Stromal cell of bone marrow (primary cell): ENCODE measurements around the gene OR10J4.
"Not testable (repeated sequence)": the region's sequence is repeated elsewhere in the genome, so short reads cannot be mapped to it uniquely, and the experiment has no call there.

Experiments used
- DNase-seq: peaks from one replicate; pipeline ENCODE4 v3.0.0-alpha.2; 2012; ENCODE audit warnings: low read depth

OR10J4 gene

DNA sequence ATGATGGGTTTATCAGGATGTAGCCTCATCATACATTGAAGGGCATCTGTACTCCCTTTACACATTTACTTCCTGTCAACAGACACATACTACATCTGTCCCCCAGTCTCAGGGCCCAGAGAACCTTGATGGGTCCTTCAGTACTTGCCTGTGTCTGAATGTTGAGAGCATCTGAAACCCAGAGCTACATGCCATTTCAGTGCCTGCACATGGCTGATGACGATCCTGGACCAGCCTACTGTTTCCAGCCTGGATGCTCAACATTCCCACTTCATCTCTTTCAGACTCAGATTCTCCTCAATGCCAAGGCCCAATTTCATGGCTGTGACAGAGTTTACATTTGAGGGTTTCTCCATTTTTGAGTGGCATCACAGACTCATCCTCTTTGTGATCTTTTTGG, at the start of gene OR10J4:
TSS of gene OR10J4 (plus strand) at position 301 of the 400 bp plus-strand sequence.
- no peak for DNase-seq

DNA sequence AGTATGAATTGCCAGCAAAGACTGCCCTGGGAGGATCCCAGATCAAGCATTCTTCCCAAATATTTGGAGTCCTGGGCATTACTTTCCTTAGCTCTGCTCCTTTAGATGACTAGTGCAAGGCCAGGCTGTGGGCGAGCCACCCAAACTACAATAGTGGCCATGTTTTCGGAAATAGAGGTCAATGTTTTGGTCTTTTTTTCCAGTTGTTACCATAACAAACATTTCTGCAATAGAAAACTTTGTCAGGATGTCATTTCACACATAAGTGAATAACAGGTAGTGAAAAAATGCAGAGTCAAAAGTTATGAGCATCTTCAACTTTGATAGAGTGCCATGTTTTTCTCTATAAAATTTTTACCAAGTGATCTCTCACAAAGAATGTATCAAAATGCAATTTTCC, 25.2 kb upstream of the OR10J4 start:
- no peak for DNase-seq

DNA sequence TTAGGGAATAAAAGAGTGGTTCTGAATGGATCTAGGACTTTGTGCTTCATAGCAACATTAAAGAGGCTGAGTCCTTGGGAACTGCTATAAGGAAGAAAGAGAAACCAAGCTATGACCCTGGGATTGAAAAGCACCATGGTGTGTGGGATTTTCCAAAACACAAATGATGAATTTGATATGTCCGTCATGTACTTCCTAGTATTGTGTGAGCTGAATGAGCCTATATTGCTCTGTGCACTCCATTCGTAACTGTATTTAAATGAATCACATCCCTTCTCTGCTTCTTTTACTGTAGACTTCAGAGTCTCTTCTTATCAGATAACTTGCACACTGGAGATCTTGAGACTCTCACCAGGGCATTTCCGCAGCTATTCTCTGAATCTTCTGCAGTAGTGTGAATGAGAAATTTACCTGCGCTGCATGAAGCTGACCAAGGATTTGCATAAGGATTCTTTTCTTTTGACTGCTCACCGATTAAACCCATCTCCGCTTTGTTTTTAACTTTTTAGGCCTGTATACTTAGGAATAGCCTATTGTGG, 23.1 kb upstream of the OR10J4 start:
- DNase-seq, result no peak

DNA sequence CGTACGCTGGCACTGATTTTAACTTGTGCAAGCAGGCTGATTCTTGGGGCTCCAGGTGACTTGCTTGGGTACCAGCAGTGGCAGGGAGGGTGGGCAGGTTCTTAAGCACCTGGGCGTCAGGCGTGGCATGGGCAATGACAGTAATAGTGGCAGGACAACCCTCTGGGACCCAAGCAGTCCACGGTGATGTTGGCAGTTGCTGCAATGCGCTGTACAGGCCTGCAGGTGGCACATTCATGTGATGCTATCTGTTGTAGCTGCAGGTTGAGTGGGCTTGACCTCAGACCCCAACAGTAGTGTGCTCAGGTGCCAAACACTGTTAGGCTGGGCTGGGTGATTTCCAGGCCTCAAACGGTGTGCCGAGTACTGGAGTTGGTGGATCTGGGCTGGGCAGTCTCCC, 10.2 kb upstream of the OR10J4 start:
- DNase-seq, result no peak

DNA sequence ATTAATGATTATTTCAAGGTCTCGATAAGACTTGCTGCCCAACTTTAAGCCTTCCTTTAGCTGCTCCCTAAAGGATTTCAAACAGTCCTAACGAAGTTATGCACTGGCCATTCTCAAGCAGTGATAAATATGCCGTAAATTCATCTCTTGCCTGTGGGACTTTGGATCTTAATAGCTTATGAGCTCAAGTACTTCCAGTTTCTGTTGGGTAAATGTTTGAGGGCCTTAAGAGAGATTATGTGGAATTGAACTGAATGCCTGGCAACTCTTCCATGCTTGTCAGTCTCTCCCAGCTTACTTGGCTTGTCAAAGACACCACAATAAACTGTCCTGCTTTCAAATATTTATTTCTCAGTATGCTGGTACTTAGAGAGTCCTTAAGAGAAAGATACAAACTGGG, 3.5 kb upstream of the OR10J4 start:
- DNase-seq, result no peak

DNA sequence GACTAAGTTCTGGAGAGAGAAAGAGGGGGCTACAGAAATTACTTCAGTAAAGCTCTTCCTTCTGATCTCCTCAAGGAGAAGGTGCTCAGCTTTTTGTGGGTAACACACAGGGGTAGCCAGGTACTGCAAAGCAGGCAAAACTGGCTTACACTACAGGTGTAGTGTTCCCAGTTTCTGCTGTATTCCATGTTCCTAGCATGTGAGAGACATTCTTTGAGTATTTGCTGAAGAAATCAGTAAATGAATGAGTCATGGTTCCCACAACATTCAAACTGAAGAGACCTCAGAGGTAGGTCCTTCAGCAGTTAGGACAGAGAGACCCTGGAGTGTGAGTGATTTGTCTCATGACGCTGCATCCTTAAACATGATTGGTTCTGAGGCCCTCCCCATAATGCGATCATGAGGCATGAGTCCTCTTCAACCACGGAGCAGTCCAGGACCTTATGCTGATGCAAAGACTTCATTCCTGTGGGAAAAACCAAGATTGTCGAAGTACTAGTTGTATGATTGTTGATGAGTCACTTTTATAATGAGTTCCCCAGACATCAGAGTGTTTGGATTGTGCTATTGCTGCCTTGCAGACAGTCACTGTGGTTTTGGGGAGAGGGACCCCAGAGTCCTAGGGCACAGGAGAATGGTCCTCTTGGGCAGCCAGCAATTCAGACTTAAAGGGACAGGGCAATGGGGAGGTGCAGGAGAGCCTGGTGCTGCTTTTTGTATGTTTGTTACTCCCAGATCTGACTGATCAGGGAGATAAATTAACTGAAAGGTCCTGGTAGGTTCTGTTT, 2.7 kb upstream of the OR10J4 start:
- DNase-seq, result peak; percentile 65

DNA sequence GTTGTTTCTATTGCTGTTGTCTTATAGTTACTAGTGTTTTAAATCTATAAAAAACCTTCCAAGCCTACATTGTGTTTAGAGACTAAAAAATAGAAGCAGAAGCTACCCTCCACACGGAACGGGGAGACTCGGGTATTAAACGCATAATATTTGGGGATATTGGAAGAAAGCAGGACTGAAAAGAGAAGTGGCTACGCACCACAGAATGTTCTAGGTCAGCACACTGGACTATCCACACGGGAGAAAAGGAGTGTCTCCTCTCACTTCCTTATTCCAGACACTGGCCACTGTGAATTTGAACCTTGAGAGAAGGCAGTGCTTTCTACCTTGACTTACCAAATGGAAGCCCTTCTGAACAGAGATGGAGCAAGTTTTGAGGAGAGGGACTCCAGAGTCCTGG, 1.0 kb upstream of the OR10J4 start:
- no peak for DNase-seq

DNA sequence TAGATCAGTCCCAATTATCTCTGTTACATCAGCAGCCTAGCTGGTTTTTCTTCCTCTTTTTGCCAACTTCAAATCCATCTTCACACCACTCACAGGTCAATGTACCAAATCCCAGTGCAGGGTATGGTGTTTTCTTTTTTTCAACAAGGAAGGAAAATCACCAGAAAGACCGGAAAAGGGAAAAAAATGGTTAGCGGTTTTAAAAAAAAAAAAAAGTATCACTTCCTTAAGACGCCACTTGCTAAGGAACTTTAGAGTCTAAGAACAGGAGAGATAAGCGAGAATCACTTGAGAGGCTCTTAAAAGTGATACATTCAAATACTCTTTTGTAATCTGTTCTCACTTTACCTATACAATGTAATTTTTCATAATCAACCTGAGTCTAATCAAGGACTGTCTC, 4.5 kb downstream of the OR10J4 start:
- no peak for DNase-seq

DNA sequence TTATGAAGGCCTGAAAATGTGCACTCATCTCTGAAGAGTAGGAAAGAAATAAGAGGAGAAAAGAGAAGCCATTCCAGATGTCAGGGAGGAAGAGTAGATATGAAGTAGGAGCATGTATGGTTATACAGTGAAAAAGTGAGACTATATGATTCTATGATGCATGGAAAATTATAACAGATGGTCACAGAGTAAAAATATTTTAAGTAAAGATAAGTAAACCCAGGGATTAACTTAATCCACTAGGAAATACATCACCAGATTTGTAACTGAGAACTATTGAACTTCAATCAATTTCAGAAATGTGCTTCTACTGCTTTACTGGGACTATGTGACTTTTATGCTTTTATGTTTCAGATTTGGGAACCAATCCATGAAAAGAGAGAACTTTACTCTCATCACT, 7.4 kb downstream of the OR10J4 start, which contains the start of gene OR10J1:
TSS of gene OR10J1 (plus strand) at position 301 of the 400 bp plus-strand sequence. CDS start at position 371, 70 bp downstream.
- no peak for DNase-seq

DNA sequence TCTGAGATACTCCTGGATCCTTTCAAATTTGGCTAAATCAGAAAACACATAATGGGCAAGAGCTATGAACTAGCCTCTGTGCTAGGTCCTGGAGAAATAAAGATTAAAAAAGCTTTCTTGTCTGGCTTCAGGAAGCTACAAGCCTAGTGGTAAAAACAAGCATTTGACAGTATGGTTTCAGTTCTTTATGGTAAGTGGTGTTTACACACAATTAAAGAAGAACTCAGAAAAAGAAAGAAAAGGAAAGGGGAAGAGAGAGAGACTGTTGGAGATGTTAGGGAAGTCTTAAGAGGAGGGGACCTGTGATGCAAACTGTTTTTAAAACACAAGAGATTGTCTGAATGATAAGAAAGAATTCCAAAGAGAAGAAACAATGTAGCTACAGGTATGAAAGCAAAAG, 9.4 kb downstream of the OR10J4 start:
- no peak for DNase-seq

DNA sequence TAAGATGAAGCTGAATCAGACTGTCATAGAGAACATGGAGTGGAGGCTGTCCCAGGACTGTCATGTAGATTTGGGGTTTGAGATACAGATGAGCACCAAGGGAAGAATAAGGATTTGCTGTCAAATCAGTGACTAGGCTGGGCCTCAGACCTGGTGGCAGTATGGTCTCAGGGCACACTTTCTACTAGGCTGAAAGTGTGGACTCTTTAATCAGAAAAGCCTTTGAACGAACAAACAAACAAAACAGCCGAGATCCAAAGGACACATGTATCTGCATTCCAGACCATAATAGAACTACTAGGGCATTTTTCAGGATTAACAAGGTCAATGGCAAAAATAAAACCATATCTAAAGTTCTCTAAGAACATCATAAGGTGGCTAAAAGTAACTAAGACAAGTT, 10.4 kb downstream of the OR10J4 start:
- DNase-seq, result no peak

DNA sequence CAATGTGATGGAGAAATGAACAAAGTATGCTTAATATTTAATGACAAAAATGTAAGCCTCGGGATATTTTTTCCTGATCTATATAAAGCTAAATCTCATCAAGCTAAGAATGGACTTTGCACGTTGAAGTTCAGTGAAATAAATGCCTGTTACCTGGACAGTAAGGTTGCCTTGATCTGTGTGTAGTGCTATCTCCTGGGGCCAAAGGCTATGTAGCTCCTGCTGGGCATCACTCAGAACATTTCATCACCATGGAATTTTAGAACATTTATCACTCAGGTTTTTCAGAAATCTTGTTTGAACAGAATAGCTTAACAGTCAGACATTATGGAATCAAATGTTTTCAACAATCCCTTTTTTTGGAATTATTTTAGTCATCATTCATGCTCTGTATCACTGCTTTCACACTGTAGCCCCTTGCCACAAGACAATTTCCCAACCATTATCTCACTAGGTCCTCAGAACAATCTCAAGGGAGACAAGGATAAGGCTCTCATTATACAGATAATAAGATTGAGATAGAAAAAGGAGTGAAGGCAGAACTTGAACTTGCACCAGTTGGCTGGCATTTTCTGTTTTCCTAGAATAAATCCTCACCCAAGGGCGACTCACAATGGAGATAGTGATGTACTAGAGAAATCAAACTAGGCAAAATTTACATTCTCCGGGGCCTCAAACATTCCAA, 11.2 kb downstream of the OR10J4 start:
- DNase-seq, result no peak

DNA sequence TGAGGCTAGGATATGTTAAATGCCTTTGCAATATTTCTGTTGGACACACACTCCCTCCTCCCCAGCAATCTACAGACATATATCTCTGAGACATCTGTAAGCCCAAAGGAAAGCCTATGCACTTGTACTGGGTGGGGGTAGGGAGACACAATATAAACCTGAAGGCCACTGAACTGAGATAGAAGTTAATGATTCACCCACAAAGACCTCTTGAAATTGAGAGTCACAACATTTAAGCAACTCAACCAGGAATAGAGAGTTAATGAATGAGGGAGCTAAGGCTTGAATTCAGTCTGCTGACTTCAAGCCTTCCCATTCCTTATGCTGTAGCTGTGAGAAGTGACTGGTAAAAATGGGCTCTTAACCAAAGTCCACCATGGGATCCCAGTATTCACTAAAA, 12.5 kb downstream of the OR10J4 start:
- no peak for DNase-seq

DNA sequence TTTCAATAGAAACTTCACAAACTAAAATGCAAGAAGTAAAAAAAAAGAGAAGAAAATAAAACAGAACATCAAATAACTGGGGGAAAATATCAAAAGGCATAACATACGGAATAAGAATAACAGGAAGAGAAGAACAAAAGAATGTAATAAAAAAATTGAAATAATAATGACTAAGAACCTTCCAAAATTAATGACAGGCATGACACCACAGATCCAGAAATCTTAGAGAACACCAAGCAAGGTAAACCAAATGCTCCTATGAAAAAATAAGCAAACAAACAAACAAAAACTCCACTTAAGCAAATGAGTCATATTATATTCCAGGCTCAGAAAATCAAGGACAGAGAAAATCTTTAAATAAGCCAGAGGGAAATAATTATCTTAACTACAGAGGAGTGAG, 16.2 kb downstream of the OR10J4 start:
- no peak for DNase-seq

DNA sequence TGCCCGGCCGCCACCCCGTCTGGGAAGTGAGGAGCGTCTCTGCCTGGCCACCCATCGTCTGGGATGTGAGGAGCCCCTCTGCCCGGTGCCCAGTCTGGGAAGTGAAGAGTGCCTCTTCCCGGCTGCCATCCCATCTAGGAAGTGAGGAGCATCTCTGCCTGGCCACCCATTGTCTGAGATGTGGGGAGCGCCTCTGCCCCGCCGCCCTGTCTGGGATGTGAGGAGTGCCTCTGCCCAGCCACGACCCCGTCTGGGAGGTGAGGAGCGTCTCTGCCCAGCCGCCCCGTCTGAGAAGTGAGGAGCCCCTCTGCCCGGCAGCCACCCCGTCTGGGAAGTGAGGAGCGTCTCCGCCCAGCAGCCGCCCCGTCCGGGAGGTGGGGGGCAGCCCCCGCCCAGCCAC, 17.6 kb downstream of the OR10J4 start:
- not testable (repeated sequence) for DNase-seq

DNA sequence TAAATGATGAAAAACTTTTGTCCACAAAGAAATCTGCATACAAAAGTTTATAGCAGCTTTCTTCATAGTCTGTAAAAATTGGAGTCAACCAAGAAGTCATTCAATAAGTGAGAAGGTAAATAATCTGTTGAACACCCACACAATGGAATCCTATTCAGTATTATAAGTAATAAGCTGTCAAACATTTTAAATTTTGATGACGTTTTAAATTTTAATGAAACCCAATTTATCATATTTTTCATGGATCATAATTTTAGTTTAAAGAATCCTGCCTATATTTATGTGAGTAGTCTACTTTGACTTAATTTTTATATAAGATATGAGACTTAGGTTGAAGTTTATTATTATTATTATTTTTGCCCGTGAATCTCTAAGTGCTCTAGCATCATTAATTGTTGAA, 27.5 kb downstream of the OR10J4 start:
- DNase-seq, result no peak

DNA sequence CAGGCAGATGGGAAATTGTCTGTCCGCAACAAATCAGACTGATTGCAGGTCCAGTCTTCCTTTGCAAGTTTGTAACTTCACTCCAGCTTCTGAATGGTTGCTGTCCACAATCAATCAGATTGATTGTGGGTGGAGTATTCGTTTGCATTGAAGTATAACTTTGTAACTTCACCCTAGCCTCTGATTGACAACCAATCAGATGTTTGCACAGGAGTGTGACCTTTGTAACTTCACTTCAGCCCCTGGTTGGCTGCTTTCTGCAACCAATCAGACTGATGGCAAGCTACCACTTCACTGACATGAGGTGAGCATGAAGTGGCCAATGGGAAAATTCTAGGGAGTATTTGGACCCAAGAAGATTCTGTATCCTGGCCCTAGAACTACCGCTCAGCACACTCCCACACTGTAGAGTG, 33.2 kb downstream of the OR10J4 start:
- DNase-seq, result no peak

DNA sequence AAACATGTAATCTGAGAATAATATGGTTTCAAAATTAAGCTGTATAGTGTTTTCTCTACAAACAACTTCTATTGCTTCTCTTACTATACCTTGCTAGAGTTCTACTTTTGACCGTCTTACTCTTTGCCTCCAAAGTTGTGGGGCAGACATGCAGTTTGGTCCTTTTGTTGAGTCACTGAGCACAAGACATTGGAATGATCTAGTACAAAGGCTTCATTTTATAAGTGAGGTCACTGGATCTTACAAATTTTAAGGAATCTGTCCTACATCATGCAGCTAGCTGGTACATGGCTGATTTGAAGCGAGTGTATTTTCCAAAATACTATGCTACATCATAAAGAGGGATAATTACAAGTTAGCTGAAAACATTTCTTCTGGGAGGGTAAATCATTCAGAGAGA, 36.3 kb downstream of the OR10J4 start:
- no peak for DNase-seq

DNA sequence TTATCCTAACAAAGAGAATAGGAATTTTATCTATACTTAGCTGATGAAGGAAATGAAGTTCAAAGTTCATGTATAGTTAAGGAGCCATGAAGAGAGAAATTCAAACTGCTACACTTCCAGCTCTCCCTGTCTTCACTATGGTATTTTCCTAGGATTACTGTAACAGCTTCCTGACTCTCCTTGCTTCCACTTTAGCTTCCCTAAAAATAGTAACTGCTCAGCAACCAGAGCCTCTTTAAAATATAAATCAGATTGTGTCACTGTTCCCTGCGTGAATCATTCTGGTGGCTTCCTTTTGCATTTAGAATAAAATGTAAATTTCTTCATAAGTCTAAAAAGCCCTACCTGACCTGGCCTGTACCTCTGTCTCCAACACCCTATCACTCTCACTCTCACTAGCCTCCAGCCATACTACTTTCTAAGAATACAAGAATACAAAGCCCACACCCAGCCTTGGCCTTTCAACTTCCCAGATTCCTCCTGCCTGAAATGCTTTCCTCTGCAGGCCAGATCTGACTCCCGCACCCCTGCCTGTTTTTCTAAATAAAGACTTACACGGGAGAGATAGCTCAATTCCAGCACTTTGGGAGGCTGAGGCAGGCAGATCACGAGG, 38.0 kb downstream of the OR10J4 start:
- no peak for DNase-seq

DNA sequence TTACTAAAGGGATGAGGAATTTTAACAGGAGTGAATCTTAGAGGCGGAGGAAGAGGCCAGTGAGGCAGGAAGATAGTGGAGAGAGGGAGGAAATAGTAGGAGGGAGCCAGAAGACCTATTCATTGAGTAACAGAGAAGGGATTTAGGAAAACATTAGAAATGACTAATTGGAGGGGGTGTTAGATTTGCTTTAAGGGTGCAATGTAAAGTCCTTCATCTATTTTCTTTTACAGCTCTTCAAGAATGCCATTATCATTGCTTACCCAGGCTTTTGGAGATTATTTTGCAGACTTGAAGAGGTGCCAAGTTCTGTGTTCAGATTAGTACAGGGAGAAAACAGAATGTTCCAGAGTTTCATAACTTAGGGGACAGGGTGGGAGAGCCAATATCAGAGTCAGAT, 41.3 kb downstream of the OR10J4 start:
- DNase-seq, result no peak

DNA sequence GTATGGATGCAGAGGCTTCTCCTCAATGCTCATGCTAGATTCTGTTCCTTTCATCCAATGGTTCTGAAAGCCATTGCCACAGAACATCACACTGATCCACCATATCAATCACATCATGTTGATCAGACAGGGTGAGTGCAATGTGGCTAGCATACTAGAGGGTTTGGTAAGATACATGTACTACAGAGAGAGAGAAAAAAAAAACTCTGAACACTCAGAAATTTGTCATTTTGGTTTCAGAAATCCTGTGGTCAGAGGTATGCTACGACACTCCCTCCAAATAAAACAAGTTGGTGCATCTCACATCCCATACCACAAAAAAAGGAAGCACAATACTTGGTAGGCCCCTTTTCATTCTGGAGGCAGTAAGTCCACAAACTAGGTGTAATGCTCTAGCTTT, 42.9 kb downstream of the OR10J4 start:
- no peak for DNase-seq
